ENCODE results near the gene FNBP1.

FNBP1 gene

DNA sequence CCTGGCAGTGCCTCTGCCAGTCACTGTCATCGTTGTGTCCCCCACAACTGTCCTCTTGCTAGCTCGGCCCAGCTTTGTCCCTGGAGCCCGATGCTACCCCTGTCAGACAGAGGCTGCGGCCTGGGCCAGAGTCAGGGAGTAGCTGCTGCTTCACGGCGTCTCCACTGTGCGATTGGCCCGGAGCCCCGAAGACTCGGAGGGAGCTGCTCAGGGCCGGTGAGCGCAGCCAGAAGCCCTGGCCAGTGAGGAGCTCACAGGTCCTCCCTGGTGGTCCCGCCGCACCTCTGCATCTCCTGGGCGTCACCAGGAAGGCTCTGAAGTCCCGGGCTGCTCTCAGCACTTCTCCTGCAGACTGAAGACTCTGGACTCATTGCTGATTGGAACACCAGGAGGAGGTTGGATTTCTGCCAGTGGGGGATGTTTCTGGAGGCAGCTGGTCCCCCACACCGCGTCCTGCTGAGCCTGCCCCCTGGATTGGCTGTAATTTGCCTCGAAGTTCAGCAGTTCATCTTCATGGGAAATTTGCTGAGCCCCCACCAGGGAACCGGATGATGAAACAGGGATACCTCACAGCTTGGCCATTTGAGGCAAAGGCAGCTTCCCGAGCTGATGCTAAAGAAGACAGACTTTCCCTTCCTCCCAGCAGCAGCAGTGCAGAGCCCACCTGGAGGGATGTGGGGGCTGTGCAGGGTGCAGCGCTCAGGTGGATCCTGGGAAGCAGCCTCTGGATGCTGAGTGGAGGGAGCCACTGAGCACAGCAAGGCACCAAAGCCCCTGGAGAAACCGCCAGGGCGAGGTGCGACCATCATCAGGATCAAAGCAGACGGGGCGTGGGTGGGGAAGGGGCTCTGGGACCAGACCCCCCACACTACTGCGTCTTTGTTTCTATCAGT lies 162.1 kb downstream of the FNBP1 start:
- TF ChIP-seq SPI1 (IDR thresholded peaks at IDR 0.05; ENCODE audit: borderline replicate concordance, low read depth) (no peak), POLR2AphosphoS5 (IDR thresholded peaks at IDR 0.05; ENCODE audit: low read depth) (no peak), GABPA (IDR thresholded peaks at IDR 0.05; ENCODE audit: low read depth) (no peak)
- TF ChIP-seq, protein P1, sequence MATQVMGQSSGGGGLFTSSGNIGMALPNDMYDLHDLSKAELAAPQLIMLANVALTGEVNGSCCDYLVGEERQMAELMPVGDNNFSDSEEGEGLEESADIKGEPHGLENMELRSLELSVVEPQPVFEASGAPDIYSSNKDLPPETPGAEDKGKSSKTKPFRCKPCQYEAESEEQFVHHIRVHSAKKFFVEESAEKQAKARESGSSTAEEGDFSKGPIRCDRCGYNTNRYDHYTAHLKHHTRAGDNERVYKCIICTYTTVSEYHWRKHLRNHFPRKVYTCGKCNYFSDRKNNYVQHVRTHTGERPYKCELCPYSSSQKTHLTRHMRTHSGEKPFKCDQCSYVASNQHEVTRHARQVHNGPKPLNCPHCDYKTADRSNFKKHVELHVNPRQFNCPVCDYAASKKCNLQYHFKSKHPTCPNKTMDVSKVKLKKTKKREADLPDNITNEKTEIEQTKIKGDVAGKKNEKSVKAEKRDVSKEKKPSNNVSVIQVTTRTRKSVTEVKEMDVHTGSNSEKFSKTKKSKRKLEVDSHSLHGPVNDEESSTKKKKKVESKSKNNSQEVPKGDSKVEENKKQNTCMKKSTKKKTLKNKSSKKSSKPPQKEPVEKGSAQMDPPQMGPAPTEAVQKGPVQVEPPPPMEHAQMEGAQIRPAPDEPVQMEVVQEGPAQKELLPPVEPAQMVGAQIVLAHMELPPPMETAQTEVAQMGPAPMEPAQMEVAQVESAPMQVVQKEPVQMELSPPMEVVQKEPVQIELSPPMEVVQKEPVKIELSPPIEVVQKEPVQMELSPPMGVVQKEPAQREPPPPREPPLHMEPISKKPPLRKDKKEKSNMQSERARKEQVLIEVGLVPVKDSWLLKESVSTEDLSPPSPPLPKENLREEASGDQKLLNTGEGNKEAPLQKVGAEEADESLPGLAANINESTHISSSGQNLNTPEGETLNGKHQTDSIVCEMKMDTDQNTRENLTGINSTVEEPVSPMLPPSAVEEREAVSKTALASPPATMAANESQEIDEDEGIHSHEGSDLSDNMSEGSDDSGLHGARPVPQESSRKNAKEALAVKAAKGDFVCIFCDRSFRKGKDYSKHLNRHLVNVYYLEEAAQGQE (IDR thresholded peaks at IDR 0.05; ENCODE audit: insufficient replicate concordance, low read depth) = no peak
- TF ChIP-seq, protein P2, sequence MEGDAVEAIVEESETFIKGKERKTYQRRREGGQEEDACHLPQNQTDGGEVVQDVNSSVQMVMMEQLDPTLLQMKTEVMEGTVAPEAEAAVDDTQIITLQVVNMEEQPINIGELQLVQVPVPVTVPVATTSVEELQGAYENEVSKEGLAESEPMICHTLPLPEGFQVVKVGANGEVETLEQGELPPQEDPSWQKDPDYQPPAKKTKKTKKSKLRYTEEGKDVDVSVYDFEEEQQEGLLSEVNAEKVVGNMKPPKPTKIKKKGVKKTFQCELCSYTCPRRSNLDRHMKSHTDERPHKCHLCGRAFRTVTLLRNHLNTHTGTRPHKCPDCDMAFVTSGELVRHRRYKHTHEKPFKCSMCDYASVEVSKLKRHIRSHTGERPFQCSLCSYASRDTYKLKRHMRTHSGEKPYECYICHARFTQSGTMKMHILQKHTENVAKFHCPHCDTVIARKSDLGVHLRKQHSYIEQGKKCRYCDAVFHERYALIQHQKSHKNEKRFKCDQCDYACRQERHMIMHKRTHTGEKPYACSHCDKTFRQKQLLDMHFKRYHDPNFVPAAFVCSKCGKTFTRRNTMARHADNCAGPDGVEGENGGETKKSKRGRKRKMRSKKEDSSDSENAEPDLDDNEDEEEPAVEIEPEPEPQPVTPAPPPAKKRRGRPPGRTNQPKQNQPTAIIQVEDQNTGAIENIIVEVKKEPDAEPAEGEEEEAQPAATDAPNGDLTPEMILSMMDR (IDR thresholded peaks at IDR 0.05; ENCODE audit: insufficient read depth, low read length) = no peak
- no peak overlapping the region for H3K4me3 ChIP-seq (replicated peaks; ENCODE audit: insufficient read depth, low read length)
- no peak overlapping the region for H3K27ac ChIP-seq (replicated peaks)
- no peaks in the 10 kb centered on the region for H3K27me3 ChIP-seq (ENCODE audit: insufficient read depth, poor library complexity, severe bottlenecking)
- no peak for DNase-seq (ENCODE audit: low read depth in 1 of 2, low spot score in 1 of 2)

DNA sequence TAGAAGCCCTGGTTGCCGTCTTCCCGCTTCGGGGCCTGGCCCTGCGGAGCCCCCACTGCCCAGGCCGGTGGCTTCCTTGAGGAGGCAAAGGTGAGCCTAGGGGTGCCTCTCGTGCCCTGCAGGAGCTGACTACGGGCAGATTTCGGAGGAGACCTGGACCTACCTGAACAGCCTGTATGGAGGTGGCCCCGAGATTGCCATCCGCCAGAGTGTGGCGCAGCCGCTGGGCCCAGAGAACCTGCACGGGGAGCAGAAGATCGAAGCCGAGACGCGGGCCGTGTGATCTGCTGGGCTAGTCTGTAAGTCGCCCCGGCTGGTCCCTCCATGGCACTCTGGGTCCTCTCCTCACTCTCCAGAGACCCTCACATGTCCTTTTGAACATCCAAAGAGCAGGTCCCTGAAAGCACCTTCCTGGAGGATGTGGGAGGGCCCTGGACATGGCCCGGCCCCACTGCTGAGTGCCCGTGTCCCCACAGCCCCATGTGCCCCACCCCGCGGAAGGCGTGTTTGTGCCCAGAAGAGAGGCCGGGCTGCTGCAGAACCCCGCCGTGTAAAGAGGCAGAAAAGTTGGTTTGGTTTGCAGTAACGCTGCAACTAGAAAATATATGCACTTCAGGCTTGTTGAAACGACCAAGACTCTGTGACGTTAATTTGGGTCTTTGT lies 162.9 kb downstream of the FNBP1 start:
- H3K27me3 ChIP-seq (ENCODE audit: insufficient read depth, poor library complexity, severe bottlenecking) = no peaks in the 10 kb centered on the region
- DNase-seq (ENCODE audit: low read depth in 1 of 2, low spot score in 1 of 2) = no peak
- TF ChIP-seq, protein P2 (IDR thresholded peaks at IDR 0.05; ENCODE audit: insufficient read depth, low read length) = no peak
- no peak for TF ChIP-seq GABPA (IDR thresholded peaks at IDR 0.05; ENCODE audit: low read depth)
- TF ChIP-seq, protein P1 (IDR thresholded peaks at IDR 0.05; ENCODE audit: insufficient replicate concordance, low read depth) = no peak
- TF ChIP-seq SPI1 (IDR thresholded peaks at IDR 0.05; ENCODE audit: borderline replicate concordance, low read depth) = no peak
- TF ChIP-seq POLR2AphosphoS5 (IDR thresholded peaks at IDR 0.05; ENCODE audit: low read depth) = no peak
- no peak overlapping the region for H3K4me3 ChIP-seq (replicated peaks; ENCODE audit: insufficient read depth, low read length)
- H3K27ac ChIP-seq (replicated peaks) = no peak overlapping the region

DNA sequence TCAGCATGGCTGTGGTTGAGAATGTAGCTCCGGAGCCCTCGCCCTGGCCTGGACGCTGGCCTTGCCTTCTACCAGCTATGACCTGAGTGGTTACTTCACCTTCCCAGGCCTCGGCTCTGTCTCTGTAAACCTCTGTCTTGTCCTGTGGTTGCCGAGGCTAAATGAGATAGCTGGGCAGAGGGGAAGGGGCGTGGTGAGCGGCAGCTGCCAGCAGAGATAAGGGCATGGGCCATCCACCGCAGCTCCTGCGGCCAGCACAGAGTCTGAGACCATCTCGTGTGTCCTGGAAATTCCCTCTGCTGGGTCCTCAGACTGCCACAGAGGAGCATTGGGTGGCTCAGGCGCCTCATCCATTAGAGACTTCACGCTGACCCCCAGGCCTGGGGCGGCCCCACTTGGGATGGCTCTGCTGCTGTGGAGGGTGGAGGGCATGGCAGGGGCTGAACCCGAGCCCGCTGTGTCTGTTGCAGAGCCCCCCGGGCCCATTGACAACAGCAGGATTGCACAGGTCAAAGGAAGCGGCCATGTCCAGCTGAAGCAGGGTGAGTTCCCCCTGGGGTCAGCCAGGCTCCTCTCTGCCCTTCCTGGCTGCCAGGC lies 163.8 kb downstream of the FNBP1 start:
- no peaks in the 10 kb centered on the region for H3K27me3 ChIP-seq (ENCODE audit: insufficient read depth, poor library complexity, severe bottlenecking)
- DNase-seq (ENCODE audit: low read depth in 1 of 2, low spot score in 1 of 2) = no peak
- H3K4me3 ChIP-seq (replicated peaks; ENCODE audit: insufficient read depth, low read length) = no peak overlapping the region

More for the DNA sequence above, 163.8 kb downstream of the FNBP1 start:
- no peak overlapping the region for H3K27ac ChIP-seq (replicated peaks)
- TF ChIP-seq, protein P1 (IDR thresholded peaks at IDR 0.05; ENCODE audit: insufficient replicate concordance, low read depth) = no peak
- no peak for TF ChIP-seq GABPA (IDR thresholded peaks at IDR 0.05; ENCODE audit: low read depth)
- TF ChIP-seq, protein P2 (IDR thresholded peaks at IDR 0.05; ENCODE audit: insufficient read depth, low read length) = no peak
- no peak; the same call in 1 of the 2 replicates for TF ChIP-seq POLR2AphosphoS5 (IDR thresholded peaks at IDR 0.05; ENCODE audit: low read depth)
- TF ChIP-seq SPI1 (IDR thresholded peaks at IDR 0.05; ENCODE audit: borderline replicate concordance, low read depth) = no peak
